ENCODE data around the gene DENND4A. TPM values are rescaled to one million over a fixed set of nuclear protein-coding genes. Genes with fewer than 3 reads are reported as not detected.
"Not testable (repeated sequence)": the region's sequence is repeated elsewhere in the genome, so short reads cannot be mapped to it uniquely, and the experiment has no call there.

DENND4A gene
- total RNA-seq, 4 donors from 2014 or later = 16.5 to 40.4 (median 24.5) TPM

DNA sequence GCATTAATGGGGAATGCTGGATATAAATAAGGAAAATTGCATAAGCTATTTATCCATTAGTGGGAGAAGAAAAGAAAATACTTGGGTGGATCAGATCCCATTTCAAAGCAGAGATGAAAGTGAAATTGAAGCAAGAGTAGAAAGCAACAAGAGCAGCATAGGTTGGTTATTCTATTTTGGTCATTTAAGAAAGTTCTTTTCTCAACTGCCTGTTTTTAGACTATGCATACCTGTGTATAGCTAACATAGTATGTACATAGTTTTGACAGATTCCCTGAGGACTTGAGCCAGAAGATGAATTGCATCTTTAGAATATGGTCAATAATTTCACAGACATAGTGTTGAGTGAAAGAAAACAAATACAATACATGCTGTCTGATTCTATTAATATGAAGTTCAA, 29.0 kb upstream of the DENND4A start:
- intact Hi-C loops (cut with DNase I; ENCODE audit: low total_unique reads) (no loop called here), in situ Hi-C loops (cut with MboI; ENCODE audit: low pct_ligation_motif_present in 1 of 4, low pct_unique_long_range_greater_than_20kb in 1 of 4, low sequenced_read_pairs in 3 of 4) (no loop called here)
- no peak for TF ChIP-seq EP300 (IDR thresholded peaks at IDR 0.05; ENCODE audit: low read depth)
- TF ChIP-seq, protein P1, sequence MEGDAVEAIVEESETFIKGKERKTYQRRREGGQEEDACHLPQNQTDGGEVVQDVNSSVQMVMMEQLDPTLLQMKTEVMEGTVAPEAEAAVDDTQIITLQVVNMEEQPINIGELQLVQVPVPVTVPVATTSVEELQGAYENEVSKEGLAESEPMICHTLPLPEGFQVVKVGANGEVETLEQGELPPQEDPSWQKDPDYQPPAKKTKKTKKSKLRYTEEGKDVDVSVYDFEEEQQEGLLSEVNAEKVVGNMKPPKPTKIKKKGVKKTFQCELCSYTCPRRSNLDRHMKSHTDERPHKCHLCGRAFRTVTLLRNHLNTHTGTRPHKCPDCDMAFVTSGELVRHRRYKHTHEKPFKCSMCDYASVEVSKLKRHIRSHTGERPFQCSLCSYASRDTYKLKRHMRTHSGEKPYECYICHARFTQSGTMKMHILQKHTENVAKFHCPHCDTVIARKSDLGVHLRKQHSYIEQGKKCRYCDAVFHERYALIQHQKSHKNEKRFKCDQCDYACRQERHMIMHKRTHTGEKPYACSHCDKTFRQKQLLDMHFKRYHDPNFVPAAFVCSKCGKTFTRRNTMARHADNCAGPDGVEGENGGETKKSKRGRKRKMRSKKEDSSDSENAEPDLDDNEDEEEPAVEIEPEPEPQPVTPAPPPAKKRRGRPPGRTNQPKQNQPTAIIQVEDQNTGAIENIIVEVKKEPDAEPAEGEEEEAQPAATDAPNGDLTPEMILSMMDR (IDR thresholded peaks at IDR 0.05) = no peak
- no peak for TF ChIP-seq POLR2A (IDR thresholded peaks at IDR 0.05)
- TF ChIP-seq POLR2AphosphoS5 (IDR thresholded peaks at IDR 0.05) = no peak
- no peak overlapping the region for H3K27ac ChIP-seq
- H3K36me3 ChIP-seq = no peaks in the 10 kb centered on the region
- no peak overlapping the region for H3K4me3 ChIP-seq
- H3K27me3 ChIP-seq = no peaks in the 10 kb centered on the region
- H3K9me3 ChIP-seq = no peaks in the 10 kb centered on the region
- no peak for DNase-seq
- H3K4me1 ChIP-seq = peaks cover 0 to 16% (median 2%) of the 10 kb centered on the region in 4 donors

- intact Hi-C loops (cut with DNase I; ENCODE audit: low total_unique reads) (no loop called here), in situ Hi-C loops (cut with MboI; ENCODE audit: low pct_ligation_motif_present in 1 of 4, low pct_unique_long_range_greater_than_20kb in 1 of 4, low sequenced_read_pairs in 3 of 4) (no loop called here)
- 86 to 100% methylated on average over 2 to 3 of the region's 3 CpGs for WGBS, 2 donors (ENCODE audit: low coverage in 1 of 2)
These were observed 27.5 kb upstream of the DENND4A start for GRCh38 chr15:65819563-65819960.

GRCh38 chr15:65818927-65819562, 27.0 kb upstream of the DENND4A start:
- 45 to 58% methylated on average over 4 of the region's 4 CpGs for WGBS, 2 donors (ENCODE audit: low coverage in 1 of 2)
- TF ChIP-seq POLR2AphosphoS5 (IDR thresholded peaks at IDR 0.05) = no peak
- no peak for TF ChIP-seq POLR2A (IDR thresholded peaks at IDR 0.05)
- TF ChIP-seq, protein P1 (IDR thresholded peaks at IDR 0.05) = no peak
- TF ChIP-seq EP300 (IDR thresholded peaks at IDR 0.05; ENCODE audit: low read depth) = no peak
- Histone ChIP-seq H3K27me3 (no peaks in the 10 kb centered on the region), H3K4me3 (no peak overlapping the region), H3K36me3 (no peaks in the 10 kb centered on the region), H3K9me3 (no peaks in the 10 kb centered on the region), H3K27ac (peak overlapping the region in 3 of 4 donors; percentile 22 to 40 (median 34)), H3K4me1 (peaks cover 0 to 16% (median under 1%) of the 10 kb centered on the region in 4 donors)
- in situ Hi-C loops (cut with MboI; ENCODE audit: low pct_ligation_motif_present in 1 of 4, low pct_unique_long_range_greater_than_20kb in 1 of 4, low sequenced_read_pairs in 3 of 4) = no loop called here
- DNase-seq = no peak
- intact Hi-C loops (cut with DNase I; ENCODE audit: low total_unique reads) = no loop called here

More at GRCh38 chr15:65819563-65819960, 27.5 kb upstream of the DENND4A start:
- peaks cover 0 to 16% (median 2%) of the 10 kb centered on the region in 4 donors for H3K4me1 ChIP-seq
- H3K36me3 ChIP-seq = no peaks in the 10 kb centered on the region
- peak overlapping the region in 3 of 4 donors; percentile 22 to 40 (median 34) for H3K27ac ChIP-seq
- no peaks in the 10 kb centered on the region for H3K27me3 ChIP-seq
- TF ChIP-seq EP300 (IDR thresholded peaks at IDR 0.05; ENCODE audit: low read depth) (no peak), POLR2AphosphoS5 (IDR thresholded peaks at IDR 0.05) (no peak), POLR2A (IDR thresholded peaks at IDR 0.05) (no peak)
- TF ChIP-seq, protein P1 (IDR thresholded peaks at IDR 0.05) = no peak
- H3K9me3 ChIP-seq = no peaks in the 10 kb centered on the region
- DNase-seq = no peak
- H3K4me3 ChIP-seq = no peak overlapping the region

GRCh38 chr15:65816441-65816840, 24.3 kb upstream of the DENND4A start:
- no peak overlapping the region for H3K4me3 ChIP-seq
- peaks cover 3 to 5% of the 10 kb centered on the region in 2 donors for H3K9me3 ChIP-seq
- in situ Hi-C loops (cut with MboI; ENCODE audit: low pct_ligation_motif_present in 1 of 4, low pct_unique_long_range_greater_than_20kb in 1 of 4, low sequenced_read_pairs in 3 of 4) (no loop called here), intact Hi-C loops (cut with DNase I; ENCODE audit: low total_unique reads) (no loop called here)
- no peak overlapping the region for H3K27ac ChIP-seq
- WGBS, 2 donors (ENCODE audit: low coverage in 1 of 2) = 80 to 92% methylated on average over 3 of the region's 3 CpGs
- TF ChIP-seq POLR2A (IDR thresholded peaks at IDR 0.05) (no peak), POLR2AphosphoS5 (IDR thresholded peaks at IDR 0.05) (no peak), EP300 (IDR thresholded peaks at IDR 0.05; ENCODE audit: low read depth) (no peak)
- TF ChIP-seq, protein P1 (IDR thresholded peaks at IDR 0.05) = no peak
- H3K27me3 ChIP-seq = no peaks in the 10 kb centered on the region
- peaks cover 0 to 12% (median 0%) of the 10 kb centered on the region in 4 donors for H3K4me1 ChIP-seq
- H3K36me3 ChIP-seq = no peaks in the 10 kb centered on the region
- DNase-seq = no peak

DNA sequence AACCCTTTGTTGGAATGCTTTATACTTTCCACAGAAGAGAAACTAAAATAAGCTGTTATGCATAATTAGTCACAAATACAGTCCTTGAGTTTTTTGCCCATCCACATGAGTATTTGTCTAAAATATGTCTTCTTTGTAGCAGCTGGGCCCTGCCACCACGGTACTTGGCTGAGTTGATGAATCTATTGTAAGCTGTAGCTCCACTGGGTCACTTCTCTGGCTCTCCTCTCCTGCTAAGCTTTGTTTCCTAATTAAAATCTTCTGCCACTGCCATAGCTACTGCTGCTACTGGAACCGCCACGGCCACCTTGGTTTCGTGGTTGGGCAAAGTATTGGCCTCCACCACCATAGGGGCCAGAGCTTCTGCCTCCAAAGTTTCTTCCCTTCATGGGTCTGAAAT, 23.9 kb upstream of the DENND4A start:
- in situ Hi-C loops (cut with MboI; ENCODE audit: low pct_ligation_motif_present in 1 of 4, low pct_unique_long_range_greater_than_20kb in 1 of 4, low sequenced_read_pairs in 3 of 4); H3K9me3 ChIP-seq; DNase-seq; H3K27ac ChIP-seq; H3K27me3 ChIP-seq; intact Hi-C loops (cut with DNase I; ENCODE audit: low total_unique reads); H3K4me3 ChIP-seq; H3K36me3 ChIP-seq: not testable (repeated sequence)
- peaks cover 0 to 12% (median 0%) of the 10 kb centered on the region in 4 donors for H3K4me1 ChIP-seq
- 83 to 91% methylated on average over 3 to 4 of the region's 4 CpGs for WGBS, 2 donors (ENCODE audit: low coverage in 1 of 2)

DNA sequence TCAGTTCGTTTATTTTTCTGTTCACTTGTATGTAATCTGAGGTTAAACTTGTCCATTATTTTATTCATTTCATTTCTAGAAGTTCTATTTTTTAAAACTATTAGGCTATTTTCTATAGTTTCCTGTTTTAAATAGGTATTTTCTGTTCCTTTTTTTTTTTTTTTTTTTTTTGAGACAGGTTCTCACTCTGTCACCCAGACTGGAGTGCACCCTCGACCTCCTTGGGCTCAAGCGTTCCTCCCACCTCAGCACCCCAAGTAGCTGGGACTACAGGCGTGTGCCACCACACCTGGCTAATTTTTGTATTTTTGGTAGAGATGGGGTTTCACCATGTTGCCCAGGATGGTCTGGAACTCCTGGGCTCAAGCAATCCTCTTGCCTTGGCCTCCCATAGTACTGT, 22.2 kb upstream of the DENND4A start:
- DNase-seq; H3K27me3 ChIP-seq; intact Hi-C loops (cut with DNase I; ENCODE audit: low total_unique reads); in situ Hi-C loops (cut with MboI; ENCODE audit: low pct_ligation_motif_present in 1 of 4, low pct_unique_long_range_greater_than_20kb in 1 of 4, low sequenced_read_pairs in 3 of 4); H3K4me3 ChIP-seq; H3K27ac ChIP-seq; H3K36me3 ChIP-seq; H3K4me1 ChIP-seq; H3K9me3 ChIP-seq: not testable (repeated sequence)
- 76 to 78% methylated on average over 4 of the region's 4 CpGs for WGBS, 2 donors (ENCODE audit: low coverage in 1 of 2)

All from transverse colon (tissue), 4 donors.